CD4-positive, alpha-beta T cell treated with Interleukin-1 beta for 1 hour (primary cell): Measurements from ENCODE around the gene EXD3.
"Not testable (repeated sequence)": the region's sequence is repeated elsewhere in the genome, so short reads cannot be mapped to it uniquely, and the experiment has no call there.

Source experiments
- DNase-seq, 2 donors: peaks; one replicate each; pipeline ENCODE4 v3.0.0-alpha.2; 2020 to 2022

EXD3 gene

GRCh38 chr9:137265496-137266161, 157.3 kb downstream of the EXD3 start:
- no peak for DNase-seq

GRCh38 chr9:137264067-137264466, 158.9 kb downstream of the EXD3 start:
- no peak for DNase-seq

GRCh38 chr9:137263506-137263905, 159.5 kb downstream of the EXD3 start:
- no peak for DNase-seq

GRCh38 chr9:137262909-137263285, 160.1 kb downstream of the EXD3 start:
- no peak for DNase-seq

GRCh38 chr9:137262173-137262908, 160.6 kb downstream of the EXD3 start:
- not testable (repeated sequence) for DNase-seq
